ENCODE data around the gene AKT2. TPM values are rescaled to one million over a fixed set of nuclear protein-coding genes. Genes with fewer than 3 reads are reported as not detected.

AKT2 gene
- total and polyA plus RNA-seq, 8 donors, result 49.2 to 79.3 (median 55.4) TPM

GRCh38 chr19:40247178-40247577 is 38.0 kb downstream of the AKT2 start:
- FAIRE-seq, result no peak
- intact Hi-C loops (cut with DNase I), result no loop called here
- Histone ChIP-seq H3K4me3 (no peak overlapping the region), H3K36me3 (no peaks in the 10 kb centered on the region), H3K9me3 (no peaks in the 10 kb centered on the region), H3K27me3 (no peaks in the 10 kb centered on the region), H3K27ac (no peak overlapping the region), H3K4me1 (peaks cover 0 to 5% (median 3%) of the 10 kb centered on the region in 3 donors)
- DNase-seq, result no peak
- 70 to 71% methylated on average over 6 of the region's 6 CpGs for WGBS, 2 donors
- ATAC-seq, result peak in 1 of 4 donors; percentile 30
- no peak for TF ChIP-seq CTCF (IDR thresholded peaks at IDR 0.05)

GRCh38 chr19:40246292-40247073 is 38.7 kb downstream of the AKT2 start:
- ATAC-seq (no peak), DNase-seq (no peak), FAIRE-seq (no peak)
- WGBS, 2 donors, result 93 to 94% methylated on average over 16 of the region's 16 CpGs
- H3K27me3 ChIP-seq, result no peaks in the 10 kb centered on the region
- intact Hi-C loops (cut with DNase I), result no loop called here
- no peaks in the 10 kb centered on the region for H3K9me3 ChIP-seq
- peaks cover 0 to 4% (median 0%) of the 10 kb centered on the region in 3 donors for H3K36me3 ChIP-seq
- no peak for TF ChIP-seq CTCF (IDR thresholded peaks at IDR 0.05)
- no peaks in the 10 kb centered on the region for H3K4me1 ChIP-seq
- H3K27ac ChIP-seq, result no peak overlapping the region
- no peak overlapping the region for H3K4me3 ChIP-seq

- 91 to 94% methylated on average over 9 of the region's 9 CpGs for WGBS, 2 donors
- no peak for TF ChIP-seq CTCF (IDR thresholded peaks at IDR 0.05)
- Histone ChIP-seq H3K27me3 (no peaks in the 10 kb centered on the region), H3K4me1 (no peaks in the 10 kb centered on the region), H3K9me3 (no peaks in the 10 kb centered on the region), H3K27ac (no peak overlapping the region), H3K4me3 (no peak overlapping the region), H3K36me3 (peaks cover 0 to 5% (median 1%) of the 10 kb centered on the region in 3 donors)
- peak in 1 of 4 donors; percentile 44 for ATAC-seq
- intact Hi-C loops (cut with DNase I), result no loop called here
- FAIRE-seq, result no peak
- no peak for DNase-seq
These were observed 39.5 kb downstream of the AKT2 start for GRCh38 chr19:40245506-40246128.

- no peak for ATAC-seq
- no peak overlapping the region for H3K4me3 ChIP-seq
- H3K4me1 ChIP-seq, result no peaks in the 10 kb centered on the region
- peaks cover 0 to 10% (median 10%) of the 10 kb centered on the region in 3 donors for H3K36me3 ChIP-seq
- FAIRE-seq, result no peak
- no peak for DNase-seq
- intact Hi-C loops (cut with DNase I), result no loop called here
- 79 to 82% methylated on average over 12 of the region's 12 CpGs for WGBS, 2 donors
- H3K27me3 ChIP-seq, result no peaks in the 10 kb centered on the region
- H3K27ac ChIP-seq, result no peak overlapping the region
- no peaks in the 10 kb centered on the region for H3K9me3 ChIP-seq
- no peak for TF ChIP-seq CTCF (IDR thresholded peaks at IDR 0.05)
These were observed 40.4 kb downstream of the AKT2 start for GRCh38 chr19:40244579-40245317.
